Upper lobe of left lung (tissue), 6 donors: ENCODE data around the gene NEK11. TPM values are rescaled to one million over a fixed set of nuclear protein-coding genes. Genes with fewer than 3 reads are reported as not detected.

ENCODE experiments used
- ATAC-seq, 2 donors: fragments of 200-7000 bp; cut with Tn5 transposase; one replicate each; pipeline ENCODE4 v1.9.1; 2022; ENCODE audit warnings: mild to moderate bottlenecking in 2 of 2, moderate library complexity in 2 of 2; ENCODE audit not compliant: low FRiP score in 2 of 2
- DNase-seq, 2 donors: peaks; one replicate each; pipeline ENCODE4 v3.0.0-alpha.2; 2019 to 2020
- H3K27ac ChIP-seq, 4 donors: fragments of 200-600 bp; sonication (generic); one replicate each; pipeline ENCODE4 v1.5.1; 2016 to 2019
- H3K27me3 ChIP-seq, 4 donors: fragments of 200-600 bp; sonication (generic); one replicate each; pipeline ENCODE4 v1.5.1; 2017 to 2019
- H3K36me3 ChIP-seq, 4 donors: fragments of 200-600 bp; sonication (generic); one replicate each; pipeline ENCODE4 v1.5.1; 2016 to 2019
- H3K4me1 ChIP-seq, 4 donors: fragments of 200-600 bp; sonication (generic); one replicate each; pipeline ENCODE4 v1.5.1; 2018 to 2019
- H3K4me3 ChIP-seq, 4 donors: fragments of 200-600 bp; sonication (generic); one replicate each; pipeline ENCODE4 v1.5.1; 2017 to 2019; ENCODE audit warnings: mild to moderate bottlenecking in 2 of 4, moderate library complexity in 1 of 4
- H3K9me3 ChIP-seq, 4 donors: fragments of 200-600 bp; sonication (generic); one replicate each; pipeline ENCODE4 v1.5.1; 2018 to 2019
- EP300 ChIP-seq, 4 donors: sonication (generic); formaldehyde crosslinking; IDR thresholded peaks; one replicate each; pipeline ENCODE4 v1.5.1; 2017; ENCODE audit warnings: antibody characterized with exemption in 4 of 4, control low read depth in 2 of 4
- POLR2A ChIP-seq, 4 donors: fragments of 450-650 bp; IDR thresholded peaks; one replicate each; pipeline ENCODE4 v1.5.1; 2016 to 2017; ENCODE audit warnings: antibody characterized with exemption in 4 of 4, mild to moderate bottlenecking in 2 of 4
- POLR2AphosphoS5 ChIP-seq, 2 donors: sonication (generic); formaldehyde crosslinking; IDR thresholded peaks; one replicate each; pipeline ENCODE4 v1.5.1; 2017; ENCODE audit warnings: antibody characterized with exemption in 2 of 2
- WGBS, 2 donors: methylation state at CpG; one replicate each; pipeline ENCODE4 v1.1.5; 2017 to 2018; 5-methylcytosine and 5-hydroxymethylcytosine counted together
- total RNA-seq, 6 donors: library from RNA; depleted of rRNA in 4 of 6; stranded (reverse); fragments of >200 nt in 4 of 6; gene quantifications; one replicate each; pipeline versions ENCODE4 v1.1.0 to v1.2.1, GENCODE V29; 2016 to 2021
- TF ChIP-seq, protein P1 (sequence below), 6 experiments: fragments of 450-650 bp in 4 of 6; fragments of 200-600 bp in 2 of 6; sonication (generic) in 2 of 6; IDR thresholded peaks; one replicate each; pipeline ENCODE4 v1.5.1; 2016 to 2019; ENCODE audit warnings: antibody characterized with exemption in 6 of 6
- donor health status: DM: no; HTN: no; CAD: no; lungs with moderate emphysema.
- donor health status: DM: no; HTN: yes; CAD: no; lungs with severe emphysema.

Gene NEK11
- total RNA-seq, 6 donors from 2014 or later = 2.4 to 40.4 (median 14.6) TPM

DNA sequence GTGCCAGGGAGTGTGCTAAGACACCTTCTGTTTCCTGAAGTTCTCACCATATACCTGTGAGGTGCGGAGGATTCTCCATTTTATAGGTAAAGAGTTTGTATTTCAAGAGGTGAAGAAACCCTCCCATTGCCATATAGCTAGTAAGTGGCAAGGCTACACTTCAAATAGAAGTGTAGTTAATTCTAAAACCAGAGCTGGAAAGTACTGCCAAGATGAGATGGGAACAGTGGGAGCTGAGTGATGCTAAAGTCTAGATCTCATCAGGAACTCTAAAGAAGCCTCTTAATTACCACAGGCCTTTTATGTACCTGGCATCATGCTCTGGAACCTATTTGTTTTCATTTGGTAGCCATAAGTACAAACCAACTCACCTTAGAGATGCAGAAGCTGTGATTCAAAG, 256.3 kb downstream of the NEK11 start:
- TF ChIP-seq EP300 (IDR thresholded peaks at IDR 0.05) (no peak), POLR2AphosphoS5 (IDR thresholded peaks at IDR 0.05) (no peak), POLR2A (IDR thresholded peaks at IDR 0.05) (no peak)
- TF ChIP-seq, protein P1, sequence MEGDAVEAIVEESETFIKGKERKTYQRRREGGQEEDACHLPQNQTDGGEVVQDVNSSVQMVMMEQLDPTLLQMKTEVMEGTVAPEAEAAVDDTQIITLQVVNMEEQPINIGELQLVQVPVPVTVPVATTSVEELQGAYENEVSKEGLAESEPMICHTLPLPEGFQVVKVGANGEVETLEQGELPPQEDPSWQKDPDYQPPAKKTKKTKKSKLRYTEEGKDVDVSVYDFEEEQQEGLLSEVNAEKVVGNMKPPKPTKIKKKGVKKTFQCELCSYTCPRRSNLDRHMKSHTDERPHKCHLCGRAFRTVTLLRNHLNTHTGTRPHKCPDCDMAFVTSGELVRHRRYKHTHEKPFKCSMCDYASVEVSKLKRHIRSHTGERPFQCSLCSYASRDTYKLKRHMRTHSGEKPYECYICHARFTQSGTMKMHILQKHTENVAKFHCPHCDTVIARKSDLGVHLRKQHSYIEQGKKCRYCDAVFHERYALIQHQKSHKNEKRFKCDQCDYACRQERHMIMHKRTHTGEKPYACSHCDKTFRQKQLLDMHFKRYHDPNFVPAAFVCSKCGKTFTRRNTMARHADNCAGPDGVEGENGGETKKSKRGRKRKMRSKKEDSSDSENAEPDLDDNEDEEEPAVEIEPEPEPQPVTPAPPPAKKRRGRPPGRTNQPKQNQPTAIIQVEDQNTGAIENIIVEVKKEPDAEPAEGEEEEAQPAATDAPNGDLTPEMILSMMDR (IDR thresholded peaks at IDR 0.05) = no peak
- H3K4me3 ChIP-seq = no peak overlapping the region
- no peak overlapping the region for H3K27ac ChIP-seq
- no peaks in the 10 kb centered on the region for H3K27me3 ChIP-seq
- ATAC-seq = no peak
- no peaks in the 10 kb centered on the region for H3K9me3 ChIP-seq
- 85 to 88% methylated on average over 1 of the region's 1 CpG for WGBS, 2 donors
- no peaks in the 10 kb centered on the region for H3K36me3 ChIP-seq
- no peak for DNase-seq
- H3K4me1 ChIP-seq = no peaks in the 10 kb centered on the region

DNA sequence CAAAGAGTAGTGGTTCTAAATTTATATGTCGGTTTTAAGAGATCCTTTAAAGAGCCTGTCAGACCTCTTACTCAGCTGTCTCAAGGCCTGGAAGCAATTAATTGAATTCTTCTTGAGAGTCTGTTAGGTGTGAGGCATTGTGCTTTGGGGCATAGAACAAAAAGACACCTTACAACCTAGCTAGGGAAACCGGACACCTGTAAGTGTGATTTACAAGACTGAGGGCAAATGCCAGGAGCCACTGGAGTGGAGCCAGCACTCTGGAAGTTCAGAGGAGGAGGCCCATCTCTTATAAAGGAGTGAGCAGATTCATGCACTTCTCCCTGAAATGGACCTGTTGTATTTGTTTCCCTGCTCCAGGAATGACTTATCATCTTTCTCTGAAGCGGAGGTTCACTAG, 257.2 kb downstream of the NEK11 start:
- Histone ChIP-seq H3K27ac (no peak overlapping the region), H3K9me3 (no peaks in the 10 kb centered on the region), H3K27me3 (no peaks in the 10 kb centered on the region), H3K4me3 (no peak overlapping the region), H3K36me3 (no peaks in the 10 kb centered on the region), H3K4me1 (no peaks in the 10 kb centered on the region)
- 73 to 82% methylated on average over 3 of the region's 3 CpGs for WGBS, 2 donors
- ATAC-seq (no peak), DNase-seq (no peak)
- no peak for TF ChIP-seq EP300 (IDR thresholded peaks at IDR 0.05)
- TF ChIP-seq, protein P1 (IDR thresholded peaks at IDR 0.05) = no peak
- TF ChIP-seq POLR2A (IDR thresholded peaks at IDR 0.05) = no peak

DNA sequence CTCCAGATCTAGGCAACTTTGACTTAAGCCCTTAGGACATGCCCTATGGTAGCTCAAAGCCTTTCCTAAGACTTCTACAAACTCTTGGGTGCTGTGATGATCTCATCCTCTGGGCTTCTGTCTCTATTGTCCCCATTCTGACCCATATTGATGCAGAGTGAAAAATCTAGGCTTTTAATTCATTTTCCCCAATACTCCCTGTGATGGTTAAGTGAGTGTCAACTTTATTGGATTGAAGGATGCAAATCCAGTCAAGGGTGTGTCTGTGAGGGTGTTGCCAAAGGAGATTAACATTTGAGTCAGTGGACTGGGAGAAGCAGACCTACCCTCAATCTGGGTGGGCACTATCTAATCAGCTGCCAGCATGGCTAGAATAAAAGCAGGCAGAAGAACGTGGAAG, 257.6 kb downstream of the NEK11 start:
- Histone ChIP-seq H3K4me1 (no peaks in the 10 kb centered on the region), H3K27me3 (no peaks in the 10 kb centered on the region), H3K9me3 (no peaks in the 10 kb centered on the region), H3K4me3 (no peak overlapping the region), H3K27ac (no peak overlapping the region), H3K36me3 (no peaks in the 10 kb centered on the region)
- no peak for ATAC-seq
- no peak for DNase-seq
- 69 to 87% methylated on average over 1 of the region's 1 CpG for WGBS, 2 donors
- TF ChIP-seq POLR2AphosphoS5 (IDR thresholded peaks at IDR 0.05) (no peak), EP300 (IDR thresholded peaks at IDR 0.05) (no peak), POLR2A (IDR thresholded peaks at IDR 0.05) (no peak)
- TF ChIP-seq, protein P1 (IDR thresholded peaks at IDR 0.05) = no peak

DNA sequence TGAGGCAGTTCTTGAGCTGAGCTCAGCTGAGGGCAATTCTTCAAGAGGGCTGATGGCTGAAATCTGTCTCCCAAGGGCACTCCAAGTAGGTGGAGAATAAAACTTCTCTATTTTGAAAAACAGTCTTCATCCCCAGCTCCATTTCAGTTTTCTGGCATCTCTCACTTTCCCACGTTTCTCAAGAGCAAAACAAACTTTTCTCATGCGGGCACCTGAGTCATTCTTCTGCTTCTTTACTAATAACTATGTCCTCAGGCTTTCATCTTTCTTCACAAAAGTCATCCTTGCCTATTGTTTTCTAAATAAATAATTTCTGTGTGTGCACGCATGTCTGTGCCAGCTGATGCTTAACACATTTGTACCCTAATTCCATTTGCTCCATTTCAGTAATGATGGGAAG, 258.8 kb downstream of the NEK11 start:
- Histone ChIP-seq H3K9me3 (no peaks in the 10 kb centered on the region), H3K36me3 (no peaks in the 10 kb centered on the region), H3K27me3 (no peaks in the 10 kb centered on the region), H3K27ac (no peak overlapping the region), H3K4me3 (no peak overlapping the region), H3K4me1 (no peaks in the 10 kb centered on the region)
- ATAC-seq (no peak), DNase-seq (no peak)
- 62 to 75% methylated on average over 3 of the region's 3 CpGs for WGBS, 2 donors
- TF ChIP-seq, protein P1 (IDR thresholded peaks at IDR 0.05) = no peak
- TF ChIP-seq EP300 (IDR thresholded peaks at IDR 0.05) (no peak), POLR2A (IDR thresholded peaks at IDR 0.05) (no peak), POLR2AphosphoS5 (IDR thresholded peaks at IDR 0.05) (no peak)

GRCh38 chr3:131299836-131300235, 273.2 kb downstream of the NEK11 start:
- ATAC-seq = no peak
- no peak for TF ChIP-seq POLR2AphosphoS5 (IDR thresholded peaks at IDR 0.05)
- no peak for TF ChIP-seq POLR2A (IDR thresholded peaks at IDR 0.05)
- no peak for TF ChIP-seq EP300 (IDR thresholded peaks at IDR 0.05)
- TF ChIP-seq, protein P1 (IDR thresholded peaks at IDR 0.05) = no peak
- H3K27ac ChIP-seq = no peak overlapping the region
- no peaks in the 10 kb centered on the region for H3K4me1 ChIP-seq
- no peaks in the 10 kb centered on the region for H3K27me3 ChIP-seq
- WGBS, 2 donors = 92 to 97% methylated on average over 1 of the region's 1 CpG
- no peak for DNase-seq
- H3K9me3 ChIP-seq = no peaks in the 10 kb centered on the region
- H3K4me3 ChIP-seq = no peak overlapping the region
- no peaks in the 10 kb centered on the region for H3K36me3 ChIP-seq
